OCI-M2 (cell line): ENCODE data around the gene IDNK.

Experiments used
- DNase-seq: peaks from one replicate; lab custom pipeline; 2025; ENCODE audit not compliant: unreplicated experiment; lab: John Stamatoyannopoulos, UW

The IDNK gene

GRCh38 chr9:83688921-83689320 lies 66.0 kb downstream of the IDNK start:
- no peak for DNase-seq

GRCh38 chr9:83691492-83691891 lies 68.5 kb downstream of the IDNK start:
- no peak for DNase-seq
